ENCODE data around the gene TRPM3. TPM values are rescaled to one million over a fixed set of nuclear protein-coding genes. Genes with fewer than 3 reads are reported as not detected.
"Not testable (repeated sequence)": the region's sequence is repeated elsewhere in the genome, so short reads cannot be mapped to it uniquely, and the experiment has no call there.

Gene TRPM3
- total RNA-seq, 1 experiment from 2014 or later, result not detected

GRCh38 chr9:70656281-70656680 lies 465.1 kb downstream of the TRPM3 start:
- TF ChIP-seq CTCF (IDR thresholded peaks at IDR 0.05; ENCODE audit: unreplicated experiment), result no peak
- H3K4me3 Mint-ChIP-seq (ENCODE audit: low read depth, unreplicated experiment), result no peak overlapping the region
- no peaks in the 10 kb centered on the region for H3K36me3 Mint-ChIP-seq (ENCODE audit: insufficient read depth, unreplicated experiment)
- intact Hi-C loops (cut with micrococcal nuclease; ENCODE audit: unreplicated experiment), result no loop called here
- H3K9me3 Mint-ChIP-seq (ENCODE audit: low read depth, unreplicated experiment), result no peaks in the 10 kb centered on the region
- no peak for DNase-seq
- no peak overlapping the region for H3K27ac Mint-ChIP-seq (ENCODE audit: unreplicated experiment)
- no TSS peak for BruUV-seq (replicated peaks)
- no peaks in the 10 kb centered on the region for H3K4me1 Mint-ChIP-seq (ENCODE audit: low read depth, unreplicated experiment)
- CTCF ChIA-PET, result interaction anchor here (0.7 kb wide), 1 partner anchor 12 kb away, joined by 3 read pairs; no protein-coding TSS in a partner anchor
- H3K27me3 Mint-ChIP-seq (ENCODE audit: unreplicated experiment), result peaks cover 16% of the 10 kb centered on the region

- intact Hi-C loops (cut with micrococcal nuclease; ENCODE audit: unreplicated experiment), result no loop called here
- H3K4me1 Mint-ChIP-seq (ENCODE audit: low read depth, unreplicated experiment), result no peaks in the 10 kb centered on the region
- DNase-seq, result no peak
- H3K4me3 Mint-ChIP-seq (ENCODE audit: low read depth, unreplicated experiment), result no peak overlapping the region
- BruUV-seq (replicated peaks), result no TSS peak
- no peaks in the 10 kb centered on the region for H3K27me3 Mint-ChIP-seq (ENCODE audit: unreplicated experiment)
- no peaks in the 10 kb centered on the region for H3K36me3 Mint-ChIP-seq (ENCODE audit: insufficient read depth, unreplicated experiment)
- H3K27ac Mint-ChIP-seq (ENCODE audit: unreplicated experiment), result no peak overlapping the region
- TF ChIP-seq CTCF (IDR thresholded peaks at IDR 0.05; ENCODE audit: unreplicated experiment), result no peak
- CTCF ChIA-PET, result no interaction called here
- H3K9me3 Mint-ChIP-seq (ENCODE audit: low read depth, unreplicated experiment), result peaks cover 2% of the 10 kb centered on the region
Observed at GRCh38 chr9:70654144-70654543, 467.3 kb downstream of the TRPM3 start.

- H3K4me3 Mint-ChIP-seq (ENCODE audit: low read depth, unreplicated experiment); DNase-seq; H3K27me3 Mint-ChIP-seq (ENCODE audit: unreplicated experiment); H3K9me3 Mint-ChIP-seq (ENCODE audit: low read depth, unreplicated experiment); BruUV-seq (replicated peaks); H3K36me3 Mint-ChIP-seq (ENCODE audit: insufficient read depth, unreplicated experiment); H3K27ac Mint-ChIP-seq (ENCODE audit: unreplicated experiment); H3K4me1 Mint-ChIP-seq (ENCODE audit: low read depth, unreplicated experiment): not testable (repeated sequence)
- CTCF ChIA-PET, result interaction anchor here (0.9 to 1.5 kb wide), 2 partner anchors 11 to 42 kb away, joined by 3 read pairs; no protein-coding TSS in a partner anchor
- intact Hi-C loops (cut with micrococcal nuclease; ENCODE audit: unreplicated experiment), result loop anchor here (5.0 kb wide), 1 partner anchor 258 kb away; no protein-coding TSS in a partner anchor
Observed at GRCh38 chr9:70644627-70645026, 476.8 kb downstream of the TRPM3 start.

- CTCF ChIA-PET, result no interaction called here
- intact Hi-C loops (cut with micrococcal nuclease; ENCODE audit: unreplicated experiment), result loop anchor here (5.0 kb wide), 1 partner anchor 260 kb away; no protein-coding TSS in a partner anchor
- Mint-ChIP-seq H3K4me1 (ENCODE audit: low read depth, unreplicated experiment) (no peaks in the 10 kb centered on the region), H3K4me3 (ENCODE audit: low read depth, unreplicated experiment) (no peak overlapping the region), H3K27me3 (ENCODE audit: unreplicated experiment) (no peaks in the 10 kb centered on the region), H3K27ac (ENCODE audit: unreplicated experiment) (no peak overlapping the region), H3K9me3 (ENCODE audit: low read depth, unreplicated experiment) (no peaks in the 10 kb centered on the region), H3K36me3 (ENCODE audit: insufficient read depth, unreplicated experiment) (no peaks in the 10 kb centered on the region)
- no TSS peak for BruUV-seq (replicated peaks)
- DNase-seq, result no peak
- no peak for TF ChIP-seq CTCF (IDR thresholded peaks at IDR 0.05; ENCODE audit: unreplicated experiment)
Observed at GRCh38 chr9:70642341-70642740, 479.1 kb downstream of the TRPM3 start.

- no peak for DNase-seq
- CTCF ChIA-PET, result no interaction called here
- no peaks in the 10 kb centered on the region for H3K4me1 Mint-ChIP-seq (ENCODE audit: low read depth, unreplicated experiment)
- H3K9me3 Mint-ChIP-seq (ENCODE audit: low read depth, unreplicated experiment), result no peaks in the 10 kb centered on the region
- no TSS peak for BruUV-seq (replicated peaks)
- no peak overlapping the region for H3K27ac Mint-ChIP-seq (ENCODE audit: unreplicated experiment)
- H3K36me3 Mint-ChIP-seq (ENCODE audit: insufficient read depth, unreplicated experiment), result no peaks in the 10 kb centered on the region
- intact Hi-C loops (cut with micrococcal nuclease; ENCODE audit: unreplicated experiment), result loop anchor here (2.0 to 5.0 kb wide), 2 partner anchors 261 to 361 kb away; no protein-coding TSS in a partner anchor
- no peaks in the 10 kb centered on the region for H3K27me3 Mint-ChIP-seq (ENCODE audit: unreplicated experiment)
- no peak for TF ChIP-seq CTCF (IDR thresholded peaks at IDR 0.05; ENCODE audit: unreplicated experiment)
- H3K4me3 Mint-ChIP-seq (ENCODE audit: low read depth, unreplicated experiment), result no peak overlapping the region
Observed at GRCh38 chr9:70641631-70642030, 479.8 kb downstream of the TRPM3 start.
